ENCODE results near the gene OR1J1.

GRCh38 chr9:122477826-122478225 lies at the start of gene OR1J1:
- TF ChIP-seq POLR2A (IDR thresholded peaks at IDR 0.05) (no peak), CTCF (IDR thresholded peaks at IDR 0.05) (no peak)

All from transverse colon (tissue), 3 donors.